Colonic mucosa (tissue), 4 donors: ENCODE results near the gene RAB35. TPM values are rescaled to one million over a fixed set of nuclear protein-coding genes. Genes with fewer than 3 reads are reported as not detected.

ENCODE experiments used
- DNase-seq: peaks from one replicate; pipeline ENCODE4 v3.0.0-alpha.2; 2020
- H3K27ac ChIP-seq: fragments of 200-600 bp; one replicate; pipeline ENCODE4 v1.8.0; 2021
- H3K27me3 ChIP-seq: fragments of 200-600 bp; one replicate; pipeline ENCODE4 v1.8.0; 2021
- H3K36me3 ChIP-seq: fragments of 200-600 bp; one replicate; pipeline ENCODE4 v1.8.0; 2021
- H3K4me1 ChIP-seq: fragments of 200-600 bp; one replicate; pipeline ENCODE4 v1.8.0; 2021; ENCODE audit warnings: mild to moderate bottlenecking
- H3K4me3 ChIP-seq: fragments of 200-600 bp; one replicate; pipeline ENCODE4 v1.8.0; 2021
- H3K9ac ChIP-seq, 2 donors: one replicate each; pipeline ENCODE4 v1.7.0; 2013; ENCODE audit warnings: control low read depth in 2 of 2, low read depth in 2 of 2, low read length in 2 of 2
- H3K9me3 ChIP-seq: fragments of 200-600 bp; one replicate; pipeline ENCODE4 v1.8.0; 2021
- intact Hi-C: fragments of 100-400 bp; cut with DNase I; formaldehyde crosslinking; loops from one replicate; pipeline ENCODE4 v1.14.1; 2022
- total RNA-seq, 2 donors: library from RNA; stranded (reverse); fragmentation: NEBNext Ultra II Directional in 1 of 2; extraction: Animal tissue kit (Norgen Biotek cat#: 25700) in 1 of 2; gene quantifications; one replicate each; pipeline ENCODE4 v1.2.1, GENCODE V29; 2021
- TF ChIP-seq, protein P1 (sequence below): fragments of 200-600 bp; IDR thresholded peaks from one replicate; pipeline ENCODE4 v1.8.0; 2022; ENCODE audit warnings: antibody characterized with exemption, mild to moderate bottlenecking
- donor health status: healthy.
- donor health status: DM: no; HTN: no; CAD: no.
- donor health status: DM: no; HTN: no; CAD: no.

Gene RAB35
- total RNA-seq, 2 donors from 2014 or later: 46.4 to 61.9 TPM

DNA sequence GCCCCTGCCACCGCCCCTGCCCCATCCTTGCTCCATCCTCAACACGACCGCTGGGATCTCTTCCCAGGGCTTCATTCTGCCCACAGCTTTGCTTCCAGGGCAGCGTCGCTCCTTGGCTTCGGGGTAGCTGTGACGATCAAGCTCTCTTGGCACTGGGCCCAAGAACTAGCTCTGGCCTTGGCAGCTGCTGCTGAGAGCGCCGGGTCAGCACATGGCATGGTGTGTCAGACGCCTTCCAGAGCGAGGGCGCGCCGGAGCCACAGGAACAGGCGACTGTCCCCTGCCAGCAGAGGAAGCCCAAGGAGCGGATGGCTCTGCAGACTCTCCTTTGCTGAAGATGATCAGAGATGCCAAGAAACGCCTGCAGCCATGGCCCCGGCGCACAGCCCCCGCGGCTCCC is 15.9 kb downstream of the RAB35 start:
- Histone ChIP-seq H3K27ac (no peak overlapping the region), H3K9me3 (no peaks in the 10 kb centered on the region), H3K9ac (no peak overlapping the region), H3K36me3 (peaks cover 25% of the 10 kb centered on the region), H3K4me3 (no peak overlapping the region), H3K27me3 (no peaks in the 10 kb centered on the region), H3K4me1 (peaks cover 3% of the 10 kb centered on the region)
- no peak for DNase-seq
- intact Hi-C loops: no loop called here
- TF ChIP-seq, protein P1, sequence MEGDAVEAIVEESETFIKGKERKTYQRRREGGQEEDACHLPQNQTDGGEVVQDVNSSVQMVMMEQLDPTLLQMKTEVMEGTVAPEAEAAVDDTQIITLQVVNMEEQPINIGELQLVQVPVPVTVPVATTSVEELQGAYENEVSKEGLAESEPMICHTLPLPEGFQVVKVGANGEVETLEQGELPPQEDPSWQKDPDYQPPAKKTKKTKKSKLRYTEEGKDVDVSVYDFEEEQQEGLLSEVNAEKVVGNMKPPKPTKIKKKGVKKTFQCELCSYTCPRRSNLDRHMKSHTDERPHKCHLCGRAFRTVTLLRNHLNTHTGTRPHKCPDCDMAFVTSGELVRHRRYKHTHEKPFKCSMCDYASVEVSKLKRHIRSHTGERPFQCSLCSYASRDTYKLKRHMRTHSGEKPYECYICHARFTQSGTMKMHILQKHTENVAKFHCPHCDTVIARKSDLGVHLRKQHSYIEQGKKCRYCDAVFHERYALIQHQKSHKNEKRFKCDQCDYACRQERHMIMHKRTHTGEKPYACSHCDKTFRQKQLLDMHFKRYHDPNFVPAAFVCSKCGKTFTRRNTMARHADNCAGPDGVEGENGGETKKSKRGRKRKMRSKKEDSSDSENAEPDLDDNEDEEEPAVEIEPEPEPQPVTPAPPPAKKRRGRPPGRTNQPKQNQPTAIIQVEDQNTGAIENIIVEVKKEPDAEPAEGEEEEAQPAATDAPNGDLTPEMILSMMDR: no peak

DNA sequence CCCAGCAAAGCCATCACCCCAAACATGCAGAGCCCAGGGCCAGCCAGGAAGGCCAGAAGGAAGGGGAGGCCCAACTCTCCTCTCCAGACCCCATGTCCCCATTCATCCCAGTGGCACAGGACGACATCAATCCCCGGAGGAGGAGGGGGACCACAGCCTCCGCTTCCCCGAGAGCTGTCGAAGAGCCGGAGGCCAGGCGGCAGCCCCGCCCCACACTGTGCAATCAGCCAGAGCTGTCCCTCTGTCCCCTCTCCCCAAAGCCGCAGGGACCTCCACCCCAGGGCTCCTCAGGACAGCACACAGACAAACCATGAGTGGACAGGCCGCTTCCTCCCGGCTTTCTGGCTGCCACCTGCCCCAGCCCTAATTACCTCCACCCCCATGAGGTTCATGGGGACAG is 16.8 kb downstream of the RAB35 start:
- Histone ChIP-seq H3K9ac (no peak overlapping the region), H3K27me3 (no peaks in the 10 kb centered on the region), H3K4me3 (no peak overlapping the region), H3K27ac (no peak overlapping the region), H3K36me3 (peaks cover 25% of the 10 kb centered on the region), H3K4me1 (peaks cover 3% of the 10 kb centered on the region), H3K9me3 (no peaks in the 10 kb centered on the region)
- intact Hi-C loops: no loop called here
- no peak for DNase-seq
- TF ChIP-seq, protein P1: no peak

DNA sequence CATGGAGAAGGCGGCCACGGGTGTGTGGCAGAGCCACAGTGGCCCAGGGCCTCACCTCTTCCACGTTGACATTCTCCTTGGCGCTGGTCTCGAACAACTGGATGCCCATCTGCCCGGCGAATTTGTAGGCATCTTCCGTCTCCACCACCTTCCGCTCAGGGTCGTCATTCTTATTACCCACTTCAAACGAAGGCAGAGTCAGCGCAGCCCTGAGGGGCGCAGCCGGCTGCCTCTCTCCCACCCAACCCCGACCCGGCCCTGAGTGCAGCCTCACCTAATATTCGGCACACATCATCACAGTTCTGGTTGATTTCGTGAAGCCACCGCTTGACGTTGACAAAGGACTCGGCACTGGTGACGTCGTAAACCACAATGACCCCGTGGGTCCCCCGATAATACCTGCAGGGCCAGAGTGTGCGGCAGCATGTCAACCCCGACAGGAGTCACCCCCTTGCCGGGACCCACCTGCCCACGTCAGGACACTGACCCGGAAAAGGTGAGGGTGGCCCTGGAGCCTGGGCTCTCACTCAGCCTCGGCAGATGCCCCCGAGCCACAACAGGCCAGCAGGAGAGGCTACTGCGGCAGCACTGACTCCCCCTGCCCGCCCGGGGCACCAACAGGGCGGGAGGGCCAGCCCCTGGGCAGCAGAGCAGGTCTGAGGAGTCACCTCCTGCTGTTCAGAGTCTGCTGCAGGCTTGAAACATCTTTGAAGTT is 17.6 kb downstream of the RAB35 start:
- intact Hi-C loops: no loop called here
- TF ChIP-seq, protein P1: no peak
- Histone ChIP-seq H3K4me1 (peaks cover 3% of the 10 kb centered on the region), H3K4me3 (no peak overlapping the region), H3K27me3 (no peaks in the 10 kb centered on the region), H3K36me3 (peaks cover 25% of the 10 kb centered on the region), H3K9me3 (no peaks in the 10 kb centered on the region), H3K27ac (no peak overlapping the region), H3K9ac (no peak overlapping the region)
- DNase-seq: no peak

DNA sequence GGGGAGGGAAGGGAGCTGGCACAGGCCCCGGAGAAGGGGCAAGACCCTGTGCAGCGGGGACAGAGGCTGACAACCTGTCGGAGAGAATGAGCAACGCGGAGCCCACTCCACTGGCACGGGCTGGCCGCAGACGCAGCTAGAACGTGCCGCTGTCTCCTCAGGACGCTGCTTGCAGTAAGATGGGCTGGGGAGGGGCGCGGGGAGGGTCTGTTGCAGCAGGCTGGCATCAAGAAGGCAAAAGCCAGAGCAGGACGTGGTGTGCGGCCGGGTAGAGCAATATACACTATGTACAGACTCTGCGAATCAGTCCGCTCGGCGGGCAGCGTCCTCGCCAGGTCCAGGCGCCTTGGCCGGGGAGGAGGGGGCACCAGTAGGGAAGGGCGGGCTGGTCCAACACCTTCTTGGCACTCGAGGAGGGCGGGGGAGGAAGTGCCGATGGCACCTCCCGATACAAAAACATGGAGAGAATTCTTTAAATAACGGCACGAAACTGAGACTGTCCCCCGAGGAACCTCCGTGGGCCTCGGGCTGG is 19.8 kb downstream of the RAB35 start:
- intact Hi-C loops: no loop called here
- H3K36me3 ChIP-seq: peaks cover 9% of the 10 kb centered on the region
- peaks cover 3% of the 10 kb centered on the region for H3K4me1 ChIP-seq
- H3K27me3 ChIP-seq: no peaks in the 10 kb centered on the region
- H3K27ac ChIP-seq: no peak overlapping the region
- no peaks in the 10 kb centered on the region for H3K9me3 ChIP-seq
- no peak overlapping the region for H3K4me3 ChIP-seq
- TF ChIP-seq, protein P1: no peak
- no peak for DNase-seq
- no peak overlapping the region for H3K9ac ChIP-seq

DNA sequence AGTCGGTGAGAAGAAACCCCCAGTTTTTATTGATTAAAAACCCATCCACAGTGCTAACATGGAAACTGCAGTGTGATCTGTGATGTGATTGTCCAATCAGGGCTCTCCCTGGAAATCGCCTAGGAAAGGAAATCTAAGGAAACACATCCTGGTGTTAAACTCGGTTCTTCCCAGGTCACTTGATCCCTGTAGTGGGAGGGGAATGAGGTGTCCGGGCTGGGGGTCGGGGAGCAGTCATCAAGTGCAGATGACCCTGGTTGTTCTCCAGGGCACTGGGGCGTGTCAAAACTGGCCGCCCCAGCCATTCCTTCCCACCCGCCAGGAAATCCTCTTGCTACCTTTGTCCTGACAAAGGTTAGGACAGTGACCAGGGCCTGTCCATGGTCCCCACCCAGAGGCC is 20.8 kb downstream of the RAB35 start:
- TF ChIP-seq, protein P1: no peak
- Histone ChIP-seq H3K27me3 (no peaks in the 10 kb centered on the region), H3K4me1 (peaks cover 2% of the 10 kb centered on the region), H3K4me3 (no peak overlapping the region), H3K27ac (no peak overlapping the region), H3K9ac (no peak overlapping the region), H3K9me3 (no peaks in the 10 kb centered on the region), H3K36me3 (peaks cover 9% of the 10 kb centered on the region)
- intact Hi-C loops: no loop called here
- DNase-seq: no peak
